ENCODE data around the gene RBM34.

RBM34 gene

DNA sequence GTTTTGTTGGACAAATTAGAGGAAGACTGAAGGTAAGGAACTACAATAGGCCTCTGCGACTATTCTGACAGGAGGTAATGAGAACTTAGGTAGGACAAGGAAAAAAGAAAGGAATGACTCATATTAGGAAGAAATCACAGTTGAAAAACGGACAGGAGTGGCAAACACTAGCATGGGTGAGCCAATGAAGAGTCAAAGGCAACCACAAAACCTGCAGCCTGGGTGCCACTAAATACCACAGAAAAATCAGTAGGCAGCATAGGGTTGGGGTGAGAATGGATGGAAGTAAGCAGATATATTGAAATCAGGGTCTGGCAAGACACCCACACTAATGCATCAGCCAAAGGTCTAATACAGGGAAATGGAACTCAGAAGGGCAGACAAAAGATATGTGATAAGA is 10.0 kb downstream of the RBM34 start:
- no peak overlapping the region for H3K27ac ChIP-seq
- TF ChIP-seq, protein P1, sequence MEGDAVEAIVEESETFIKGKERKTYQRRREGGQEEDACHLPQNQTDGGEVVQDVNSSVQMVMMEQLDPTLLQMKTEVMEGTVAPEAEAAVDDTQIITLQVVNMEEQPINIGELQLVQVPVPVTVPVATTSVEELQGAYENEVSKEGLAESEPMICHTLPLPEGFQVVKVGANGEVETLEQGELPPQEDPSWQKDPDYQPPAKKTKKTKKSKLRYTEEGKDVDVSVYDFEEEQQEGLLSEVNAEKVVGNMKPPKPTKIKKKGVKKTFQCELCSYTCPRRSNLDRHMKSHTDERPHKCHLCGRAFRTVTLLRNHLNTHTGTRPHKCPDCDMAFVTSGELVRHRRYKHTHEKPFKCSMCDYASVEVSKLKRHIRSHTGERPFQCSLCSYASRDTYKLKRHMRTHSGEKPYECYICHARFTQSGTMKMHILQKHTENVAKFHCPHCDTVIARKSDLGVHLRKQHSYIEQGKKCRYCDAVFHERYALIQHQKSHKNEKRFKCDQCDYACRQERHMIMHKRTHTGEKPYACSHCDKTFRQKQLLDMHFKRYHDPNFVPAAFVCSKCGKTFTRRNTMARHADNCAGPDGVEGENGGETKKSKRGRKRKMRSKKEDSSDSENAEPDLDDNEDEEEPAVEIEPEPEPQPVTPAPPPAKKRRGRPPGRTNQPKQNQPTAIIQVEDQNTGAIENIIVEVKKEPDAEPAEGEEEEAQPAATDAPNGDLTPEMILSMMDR (conservative IDR thresholded peaks at IDR 0.05): no peak
- TF ChIP-seq ZFX (IDR thresholded peaks at IDR 0.05): no peak

DNA sequence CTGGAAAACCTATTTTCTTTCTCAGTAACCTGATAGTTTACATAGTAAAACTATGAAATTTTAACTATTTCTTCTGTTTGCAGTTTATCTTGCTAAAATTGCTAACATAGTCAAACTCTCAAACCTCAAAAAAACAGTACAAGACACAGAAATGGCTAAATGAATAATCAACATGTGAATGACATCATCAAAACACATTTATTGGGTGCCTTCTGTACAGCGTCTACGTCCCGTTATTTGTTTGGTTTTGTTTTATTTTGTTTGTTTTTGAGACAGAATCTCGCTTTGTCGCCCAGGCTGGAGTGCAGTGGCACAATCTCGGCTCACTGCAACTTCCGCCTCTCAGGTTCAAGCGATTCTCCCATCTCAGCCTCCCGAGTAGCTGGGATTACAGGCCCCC is 11.2 kb downstream of the RBM34 start:
- H3K27ac ChIP-seq: no peak overlapping the region
- TF ChIP-seq, protein P1 (conservative IDR thresholded peaks at IDR 0.05): no peak
- TF ChIP-seq ZFX (IDR thresholded peaks at IDR 0.05): no peak

DNA sequence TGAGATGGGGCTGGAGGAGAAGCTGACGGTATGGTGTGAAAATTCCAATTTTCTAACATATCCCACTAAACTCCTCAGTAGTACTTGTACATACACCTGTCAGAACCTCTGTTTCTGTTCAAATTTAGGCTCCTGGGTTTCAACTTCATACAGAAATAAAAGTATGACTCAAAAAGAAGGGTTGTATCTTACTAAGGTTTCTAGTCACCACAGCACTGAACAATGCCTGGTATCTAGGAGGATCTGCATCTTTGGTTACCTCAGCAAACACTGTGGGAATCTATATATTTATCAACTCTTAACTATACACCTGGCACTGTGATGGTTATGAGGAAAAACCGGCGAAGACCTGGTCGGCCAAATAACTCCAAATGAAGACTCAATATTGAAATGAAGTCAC is 13.8 kb downstream of the RBM34 start:
- TF ChIP-seq, protein P1 (conservative IDR thresholded peaks at IDR 0.05): no peak
- no peak for TF ChIP-seq ZFX (IDR thresholded peaks at IDR 0.05)
- no peak overlapping the region for H3K27ac ChIP-seq

DNA sequence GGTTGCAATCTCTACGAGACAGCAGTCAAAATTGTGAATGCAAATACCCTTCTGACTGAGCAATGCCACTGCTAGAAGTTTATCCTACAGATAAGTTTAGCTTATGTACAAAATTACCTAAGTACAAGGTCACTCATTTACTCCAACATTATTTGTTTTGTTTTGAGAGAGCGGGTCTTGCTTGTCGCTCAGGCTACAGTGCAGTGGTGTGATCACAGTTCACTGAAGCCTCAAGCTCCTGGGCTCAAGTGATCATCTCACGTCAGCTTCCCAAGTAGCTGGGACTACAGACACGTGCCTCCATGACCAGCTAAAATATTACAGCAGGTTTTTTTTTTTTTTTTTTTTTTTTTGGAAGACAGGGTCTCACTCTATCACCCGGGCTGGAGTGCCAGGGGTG is 15.4 kb downstream of the RBM34 start:
- no peak overlapping the region for H3K27ac ChIP-seq
- TF ChIP-seq ZFX (IDR thresholded peaks at IDR 0.05): no peak
- TF ChIP-seq, protein P1 (conservative IDR thresholded peaks at IDR 0.05): no peak

DNA sequence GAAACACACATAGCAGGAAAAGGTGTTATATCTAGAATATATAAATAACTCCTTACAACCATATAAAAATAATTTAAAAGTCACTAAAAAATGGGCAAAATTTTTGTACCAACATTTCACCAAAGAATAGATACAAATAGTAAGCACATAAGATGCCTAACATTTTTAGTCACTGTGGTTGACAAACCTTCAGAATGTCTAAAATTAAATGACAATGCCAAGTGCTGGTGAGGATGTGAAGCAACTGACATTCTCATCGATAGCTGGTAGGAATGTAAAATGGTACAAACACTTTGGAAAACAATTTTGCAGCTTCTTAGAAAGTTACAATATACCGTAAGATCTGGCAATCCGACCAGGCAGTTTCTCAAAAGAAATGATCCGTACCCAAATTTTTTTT is 18.1 kb downstream of the RBM34 start:
- H3K27ac ChIP-seq: no peak overlapping the region
- TF ChIP-seq ZFX (IDR thresholded peaks at IDR 0.05): no peak
- TF ChIP-seq, protein P1 (conservative IDR thresholded peaks at IDR 0.05): no peak

DNA sequence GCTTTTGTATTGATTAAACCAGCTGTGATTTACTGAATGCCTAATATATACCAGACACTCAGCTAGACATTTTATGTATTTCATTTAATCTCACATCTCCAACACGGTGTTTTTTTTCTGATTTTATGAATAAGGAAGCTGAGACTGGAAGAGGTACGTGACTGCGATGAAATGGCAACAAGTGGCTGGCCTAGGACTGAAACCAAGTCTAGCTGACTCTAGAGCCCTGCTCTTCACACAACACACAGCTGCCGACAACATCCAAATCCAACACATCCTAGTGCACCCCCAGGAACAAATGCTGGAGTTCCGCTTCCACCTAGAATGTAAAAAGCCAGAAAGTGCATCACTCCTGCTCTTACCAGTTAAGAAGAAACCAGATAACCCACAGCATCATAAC is 21.7 kb downstream of the RBM34 start:
- no peak overlapping the region for H3K27ac ChIP-seq
- TF ChIP-seq ZFX (IDR thresholded peaks at IDR 0.05): no peak
- TF ChIP-seq, protein P1 (conservative IDR thresholded peaks at IDR 0.05): no peak

DNA sequence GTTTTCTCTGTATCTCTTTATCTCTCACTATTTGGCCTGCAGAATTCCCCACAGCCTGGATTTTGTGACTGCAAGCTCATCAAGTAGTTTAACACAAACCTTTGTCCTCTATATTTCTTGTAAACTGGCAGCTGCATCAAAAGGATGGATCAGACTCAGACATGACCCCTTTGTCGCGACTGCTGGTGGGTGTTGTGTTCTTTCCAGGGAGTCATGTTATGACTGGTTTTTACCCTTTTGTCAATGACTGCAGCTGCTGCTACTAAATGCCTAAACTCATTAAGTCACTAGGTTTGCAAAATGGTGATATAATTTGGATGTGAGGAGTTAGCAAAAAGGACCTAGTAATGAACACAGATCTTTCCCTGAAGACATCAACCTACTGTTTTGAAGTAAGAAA is 22.2 kb downstream of the RBM34 start:
- no peak overlapping the region for H3K27ac ChIP-seq
- TF ChIP-seq ZFX (IDR thresholded peaks at IDR 0.05): no peak
- TF ChIP-seq, protein P1 (conservative IDR thresholded peaks at IDR 0.05): no peak

All from C4-2B (cell line).